CD14-positive monocyte (primary cell): Measurements from ENCODE around the gene UBE2H. TPM values are rescaled to one million over a fixed set of nuclear protein-coding genes. Genes with fewer than 3 reads are reported as not detected.

Source experiments
- DNase-seq, 3 donors: peaks; one replicate each; pipeline ENCODE4 v3.0.0-alpha.2; 2011 to 2022
- H2AFZ ChIP-seq: 2 replicates; pipeline ENCODE4 v1.6.0; 2012; ENCODE audit warnings: mild to moderate bottlenecking, low read depth, low read length, inconsistent platforms; ENCODE audit not compliant: insufficient read depth, poor library complexity, severe bottlenecking
- H3K27ac ChIP-seq, 2 donors: 1 replicate in 1 of 2; 2 replicates in 1 of 2; pipeline ENCODE4 v1.5.1; 2012 to 2013; ENCODE audit warnings: low read length in 2 of 2, control low read depth in 1 of 2, inconsistent platforms in 1 of 2, low read depth in 1 of 2, mild to moderate bottlenecking in 1 of 2
- H3K27me3 ChIP-seq, 2 donors: one replicate each; pipeline versions ENCODE4 v1.6.0 to v1.6.1; 2011 to 2013; ENCODE audit warnings: low read length in 2 of 2; ENCODE audit not compliant: control insufficient read depth in 2 of 2, insufficient read depth in 2 of 2
- H3K36me3 ChIP-seq, 2 donors: replicated peaks in 1 of 2; 1 replicate in 1 of 2; 2 replicates in 1 of 2; pipeline versions ENCODE4 v1.5.1 to v1.6.1; 2012 to 2013; ENCODE audit warnings: low read length in 2 of 2, control low read depth in 1 of 2, inconsistent platforms in 1 of 2, mild to moderate bottlenecking in 1 of 2; ENCODE audit not compliant: insufficient read depth in 2 of 2, control insufficient read depth in 1 of 2
- H3K4me1 ChIP-seq, 2 donors: 1 replicate in 1 of 2; 2 replicates in 1 of 2; pipeline versions ENCODE4 v1.5.1 to v1.6.1; 2012 to 2013; ENCODE audit warnings: low read length in 2 of 2, control low read depth in 1 of 2, inconsistent platforms in 1 of 2, mild to moderate bottlenecking in 1 of 2, moderate library complexity in 1 of 2; ENCODE audit not compliant: insufficient read depth in 2 of 2, control insufficient read depth in 1 of 2
- H3K4me2 ChIP-seq: replicated peaks from 2 replicates; pipeline ENCODE3; 2012; ENCODE audit warnings: low read length, moderate library complexity, mild to moderate bottlenecking; ENCODE audit not compliant: poor library complexity, severe bottlenecking; ENCODE audit errors: extremely low read depth
- H3K4me3 ChIP-seq, 3 experiments: fragments of 200-600 bp in 1 of 3; sonication (generic) in 1 of 3; replicated peaks in 1 of 3; 1 replicate in 2 of 3; 2 replicates in 1 of 3; pipeline ENCODE4 v1.5.1; 2011 to 2013; ENCODE audit warnings: low read length in 3 of 3, mild to moderate bottlenecking in 3 of 3, control low read depth in 2 of 3, low read depth in 2 of 3, inconsistent platforms in 1 of 3, moderate library complexity in 1 of 3
- H3K79me2 ChIP-seq: 2 replicates; pipeline ENCODE4 v1.6.0; 2012; ENCODE audit warnings: mild to moderate bottlenecking, control low read depth, inconsistent platforms, low read length, moderate library complexity; ENCODE audit not compliant: insufficient read depth
- H3K9ac ChIP-seq: 2 replicates; pipeline ENCODE4 v1.6.0; 2017; ENCODE audit warnings: low read length, mild to moderate bottlenecking; ENCODE audit not compliant: insufficient read depth, poor library complexity, severe bottlenecking
- H3K9me3 ChIP-seq, 2 donors: replicated peaks in 1 of 2; 1 replicate in 1 of 2; 2 replicates in 1 of 2; pipeline versions ENCODE4 v1.5.1 to v1.6.1; 2012 to 2013; ENCODE audit warnings: low read length in 2 of 2, control low read depth in 1 of 2; ENCODE audit not compliant: control insufficient read depth in 1 of 2, insufficient read depth in 1 of 2
- H4K20me1 ChIP-seq: 2 replicates; pipeline ENCODE4 v1.6.0; 2012; ENCODE audit warnings: mild to moderate bottlenecking, low read length, control low read depth, moderate library complexity; ENCODE audit not compliant: insufficient read depth
- H3K27ac Mint-ChIP-seq, 7 donors: one replicate each; pipeline ENCODE4 v1.8.0; 2020; ENCODE audit warnings: mild to moderate bottlenecking in 7 of 7, mixed read lengths in 7 of 7, moderate library complexity in 6 of 7, inconsistent platforms in 2 of 7
- H3K27me3 Mint-ChIP-seq, 3 donors: one replicate each; pipeline ENCODE4 v1.8.0; 2021 to 2022; ENCODE audit warnings: low read depth in 3 of 3, mild to moderate bottlenecking in 3 of 3, mixed read lengths in 3 of 3, moderate library complexity in 3 of 3, inconsistent platforms in 1 of 3
- H3K36me3 Mint-ChIP-seq, 2 donors: one replicate each; pipeline ENCODE4 v1.8.0; 2020; ENCODE audit warnings: mixed read lengths in 2 of 2, inconsistent platforms in 1 of 2, mild to moderate bottlenecking in 1 of 2
- H3K4me1 Mint-ChIP-seq: one replicate; pipeline ENCODE4 v1.8.0; 2020; ENCODE audit warnings: mild to moderate bottlenecking, mixed read lengths
- H3K4me3 Mint-ChIP-seq, 2 donors: one replicate each; pipeline ENCODE4 v1.8.0; 2020; ENCODE audit warnings: mild to moderate bottlenecking in 2 of 2, mixed read lengths in 2 of 2, moderate library complexity in 1 of 2
- H3K9me3 Mint-ChIP-seq, 7 donors: one replicate each; pipeline ENCODE4 v1.8.0; 2020 to 2022; ENCODE audit warnings: mixed read lengths in 7 of 7, mild to moderate bottlenecking in 6 of 7, moderate library complexity in 6 of 7, inconsistent platforms in 2 of 7
- WGBS: methylation state at CpG from one replicate; pipeline ENCODE4 v1.1.5; 2013; ENCODE audit warnings: missing lambda C conversion rate; ENCODE audit not compliant: insufficient coverage; 5-methylcytosine and 5-hydroxymethylcytosine counted together
- intact Hi-C, 2 donors: fragments of 100-400 bp; cut with micrococcal nuclease; formaldehyde crosslinking; loops; one replicate each; pipeline versions ENCODE4 v1.15.0 to v1.15.1; 2023
- polyA plus RNA-seq, 3 donors: library from polyadenylated mRNA; depleted of rRNA in 1 of 3; unstranded in 2 of 3; stranded (reverse) in 1 of 3; fragments of 300-500 nt in 2 of 3; fragments of >200 nt in 1 of 3; fragmentation: Illumina TruSeq in 2 of 3; gene quantifications; 1 replicate in 2 of 3; 2 replicates in 1 of 3; pipeline ENCODE4 v1.2.3, GENCODE V29; 2012 to 2021
- TF ChIP-seq, protein P1 (sequence below): fragments of 200-600 bp; IDR thresholded peaks from one replicate; pipeline ENCODE4 v1.8.0; 2022; ENCODE audit warnings: antibody characterized with exemption, mild to moderate bottlenecking

Gene UBE2H
- polyA plus RNA-seq, 3 donors = 12.6 to 26.0 (median 16.0) TPM

DNA sequence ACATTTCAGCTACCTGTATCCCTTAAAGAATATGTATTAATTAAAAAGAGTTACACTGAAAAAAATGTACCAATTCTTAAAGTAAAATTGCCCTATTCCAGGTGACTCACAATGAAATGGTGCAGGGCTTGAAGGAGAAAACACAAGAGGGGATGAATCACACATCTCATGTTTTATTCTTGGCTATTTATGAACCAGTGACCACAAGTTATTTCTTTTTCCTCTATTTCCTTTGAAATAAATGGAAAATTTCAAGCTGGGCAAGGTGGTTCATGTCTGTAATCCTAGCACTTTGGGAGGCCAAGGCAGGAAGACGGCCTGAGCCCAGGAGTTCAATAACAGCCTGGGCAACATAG, 106.8 kb downstream of the UBE2H start:
- WGBS = no CpG with 5 or more reads among the region's 1 CpG
- Mint-ChIP-seq H3K4me1 (peaks cover 34% of the 10 kb centered on the region), H3K4me3 (no peak overlapping the region), H3K27me3 (no peaks in the 10 kb centered on the region), H3K27ac (peak overlapping the region in 6 of 7 donors; percentile 30 to 85 (median 77)), H3K9me3 (no peaks in the 10 kb centered on the region), H3K36me3 (peaks cover 13 to 16% of the 10 kb centered on the region in 2 donors)
- Histone ChIP-seq H4K20me1 (peaks cover 73% of the 10 kb centered on the region), H3K4me3 (no peak overlapping the region), H3K27ac (peak overlapping the region; percentile 23 to 58), H3K27me3 (no peaks in the 10 kb centered on the region), H3K9ac (no peak overlapping the region), H3K36me3 (peaks cover 0 to 4% of the 10 kb centered on the region in 2 donors), H3K4me2 (no peak overlapping the region), H3K79me2 (no peaks in the 10 kb centered on the region), H3K9me3 (no peaks in the 10 kb centered on the region), H2AFZ (no peak overlapping the region), H3K4me1 (peaks cover 29 to 32% of the 10 kb centered on the region in 2 donors)
- DNase-seq = peak; percentile 33 to 65 (median 33)
- TF ChIP-seq, protein P1, sequence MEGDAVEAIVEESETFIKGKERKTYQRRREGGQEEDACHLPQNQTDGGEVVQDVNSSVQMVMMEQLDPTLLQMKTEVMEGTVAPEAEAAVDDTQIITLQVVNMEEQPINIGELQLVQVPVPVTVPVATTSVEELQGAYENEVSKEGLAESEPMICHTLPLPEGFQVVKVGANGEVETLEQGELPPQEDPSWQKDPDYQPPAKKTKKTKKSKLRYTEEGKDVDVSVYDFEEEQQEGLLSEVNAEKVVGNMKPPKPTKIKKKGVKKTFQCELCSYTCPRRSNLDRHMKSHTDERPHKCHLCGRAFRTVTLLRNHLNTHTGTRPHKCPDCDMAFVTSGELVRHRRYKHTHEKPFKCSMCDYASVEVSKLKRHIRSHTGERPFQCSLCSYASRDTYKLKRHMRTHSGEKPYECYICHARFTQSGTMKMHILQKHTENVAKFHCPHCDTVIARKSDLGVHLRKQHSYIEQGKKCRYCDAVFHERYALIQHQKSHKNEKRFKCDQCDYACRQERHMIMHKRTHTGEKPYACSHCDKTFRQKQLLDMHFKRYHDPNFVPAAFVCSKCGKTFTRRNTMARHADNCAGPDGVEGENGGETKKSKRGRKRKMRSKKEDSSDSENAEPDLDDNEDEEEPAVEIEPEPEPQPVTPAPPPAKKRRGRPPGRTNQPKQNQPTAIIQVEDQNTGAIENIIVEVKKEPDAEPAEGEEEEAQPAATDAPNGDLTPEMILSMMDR = no peak
- intact Hi-C loops = loop anchor here in 1 of 2 donors (10.0 kb wide), 1 partner anchor 109 kb away; the partner anchor contains the start of gene UBE2H

DNA sequence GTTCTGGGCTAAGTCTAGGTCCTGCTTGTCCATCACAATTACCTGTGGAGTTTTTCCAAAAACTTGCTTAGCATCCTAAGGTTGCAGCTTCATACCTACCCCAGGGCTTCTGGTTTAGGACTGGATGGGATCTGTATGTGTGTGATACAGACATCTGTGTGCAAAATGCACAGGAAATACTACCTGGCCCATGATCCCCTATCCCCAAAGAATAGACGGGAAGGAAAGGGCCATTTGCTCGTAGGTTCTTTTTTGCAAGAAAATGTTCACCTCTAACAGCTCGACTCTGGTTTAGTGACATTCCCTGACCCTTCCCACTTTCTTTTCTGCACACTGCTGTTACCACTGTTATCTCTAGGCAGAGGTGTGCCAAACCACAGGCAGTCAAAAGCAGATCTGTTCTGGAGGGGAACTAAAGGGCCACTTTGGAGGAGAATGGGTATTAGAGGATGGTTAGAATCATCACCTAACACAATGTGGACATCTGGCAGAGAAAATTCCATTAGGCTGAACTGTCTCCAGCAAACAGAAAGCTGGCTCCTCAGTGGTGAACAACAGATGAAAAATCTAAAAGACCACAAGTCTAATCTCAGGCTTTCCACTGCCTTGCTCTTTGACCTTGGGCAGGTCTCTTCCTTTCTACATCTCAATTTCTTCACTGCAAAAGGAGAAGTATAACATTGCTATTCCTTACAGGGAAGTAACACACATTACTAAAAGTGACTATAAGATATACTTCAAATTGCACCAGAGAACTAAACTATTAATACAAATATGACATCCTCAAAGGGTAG, 107.4 kb downstream of the UBE2H start:
- no peaks in the 10 kb centered on the region for H3K79me2 ChIP-seq

More for the DNA sequence above, 107.4 kb downstream of the UBE2H start:
- Histone ChIP-seq H4K20me1 (peaks cover 71% of the 10 kb centered on the region), H3K9ac (no peak overlapping the region), H3K9me3 (no peaks in the 10 kb centered on the region), H2AFZ (no peak overlapping the region), H3K27me3 (no peaks in the 10 kb centered on the region), H3K36me3 (peaks cover 0 to 4% of the 10 kb centered on the region in 2 donors), H3K4me1 (peaks cover 29 to 32% of the 10 kb centered on the region in 2 donors), H3K4me2 (peak overlapping the region; percentile 17), H3K4me3 (no peak overlapping the region), H3K27ac (peak overlapping the region in 1 of 2 donors; percentile 58)
- intact Hi-C loops = loop anchor here in 1 of 2 donors (10.0 kb wide), 1 partner anchor 109 kb away; the partner anchor contains the start of gene UBE2H
- 94% methylated on average over 2 of the region's 3 CpGs for WGBS
- peak overlapping the region; percentile 30 to 85 (median 73) for H3K27ac Mint-ChIP-seq
- no peaks in the 10 kb centered on the region for H3K9me3 Mint-ChIP-seq
- H3K27me3 Mint-ChIP-seq = no peaks in the 10 kb centered on the region
- TF ChIP-seq, protein P1 = no peak
- peak; percentile 32 to 50 (median 49) for DNase-seq
- peaks cover 34% of the 10 kb centered on the region for H3K4me1 Mint-ChIP-seq
- peaks cover 13 to 16% of the 10 kb centered on the region in 2 donors for H3K36me3 Mint-ChIP-seq
- H3K4me3 Mint-ChIP-seq = no peak overlapping the region
